H9 (cell line): ENCODE results near the gene ASPSCR1. TPM values are rescaled to one million over a fixed set of nuclear protein-coding genes. Genes with fewer than 3 reads are reported as not detected.

Experiments used
- DNase-seq: peaks from one replicate; pipeline ENCODE4 v3.0.0-alpha.2; 2017
- H2AFZ ChIP-seq: one replicate; pipeline ENCODE4 v1.6.1; 2013; ENCODE audit warnings: mild to moderate bottlenecking, low read length, control low read depth, moderate library complexity
- H2AK5ac ChIP-seq: 2 replicates; pipeline ENCODE4 v1.6.1; 2013; ENCODE audit warnings: low read length, control low read depth, mixed read lengths; ENCODE audit not compliant: insufficient read length
- H2BK120ac ChIP-seq: one replicate; pipeline ENCODE4 v1.6.1; 2013; ENCODE audit warnings: low read depth, mild to moderate bottlenecking, low read length, control low read depth, inconsistent platforms; ENCODE audit not compliant: poor library complexity, severe bottlenecking
- H2BK12ac ChIP-seq: 2 replicates; pipeline ENCODE4 v1.6.1; 2013; ENCODE audit warnings: low read length, control low read depth, mixed read lengths, low read depth; ENCODE audit not compliant: insufficient read length
- H2BK15ac ChIP-seq: 2 replicates; pipeline ENCODE4 v1.6.1; 2013; ENCODE audit warnings: low read depth, low read length, control low read depth
- H2BK20ac ChIP-seq: one replicate; pipeline ENCODE4 v1.6.1; 2013; ENCODE audit warnings: low read depth, mild to moderate bottlenecking, low read length, control low read depth, inconsistent platforms; ENCODE audit not compliant: poor library complexity, severe bottlenecking
- H2BK5ac ChIP-seq: 2 replicates; pipeline ENCODE4 v1.6.1; 2013; ENCODE audit warnings: low read length, control low read depth, mixed read lengths; ENCODE audit not compliant: insufficient read length
- H3K14ac ChIP-seq: 2 replicates; pipeline ENCODE4 v1.6.1; 2013; ENCODE audit warnings: low read length, control low read depth; ENCODE audit not compliant: insufficient read depth
- H3K18ac ChIP-seq: 2 replicates; pipeline ENCODE4 v1.6.1; 2013; ENCODE audit warnings: low read depth, mild to moderate bottlenecking, mixed read lengths, low read length, control low read depth; ENCODE audit not compliant: insufficient read length
- H3K23ac ChIP-seq: 2 replicates; pipeline ENCODE4 v1.6.1; 2013; ENCODE audit warnings: low read length, control low read depth, mixed read lengths, low read depth; ENCODE audit not compliant: insufficient read length
- H3K23me2 ChIP-seq: 2 replicates; pipeline ENCODE4 v1.6.1; 2013; ENCODE audit warnings: low read depth, mild to moderate bottlenecking, mixed read lengths, low read length, control low read depth; ENCODE audit not compliant: insufficient read length, poor library complexity, severe bottlenecking
- H3K27ac ChIP-seq: 2 replicates; pipeline ENCODE4 v1.5.1; 2013; ENCODE audit warnings: low read length, control low read depth, mixed read lengths, low read depth; ENCODE audit not compliant: insufficient read length
- H3K27me3 ChIP-seq: 2 replicates; pipeline ENCODE4 v1.6.1; 2013; ENCODE audit warnings: low read length, control low read depth, inconsistent platforms; ENCODE audit not compliant: insufficient read depth
- H3K4ac ChIP-seq: 2 replicates; pipeline ENCODE4 v1.6.1; 2013; ENCODE audit warnings: low read depth, mild to moderate bottlenecking, control low read depth, inconsistent platforms, low read length, moderate library complexity
- H3K4me1 ChIP-seq: 2 replicates; pipeline ENCODE4 v1.6.1; 2013; ENCODE audit warnings: low read length, control low read depth, inconsistent platforms; ENCODE audit not compliant: insufficient read depth
- H3K4me2 ChIP-seq: 2 replicates; pipeline ENCODE4 v1.6.1; 2013; ENCODE audit warnings: low read length, control low read depth, mixed read lengths; ENCODE audit not compliant: insufficient read length, insufficient read depth
- H3K56ac ChIP-seq: 2 replicates; pipeline ENCODE4 v1.6.1; 2013; ENCODE audit warnings: low read depth, mild to moderate bottlenecking, mixed read lengths, low read length, control low read depth; ENCODE audit not compliant: insufficient read length
- H3K79me1 ChIP-seq: 2 replicates; pipeline ENCODE4 v1.6.1; 2013; ENCODE audit warnings: low read depth, mild to moderate bottlenecking, moderate library complexity, low read length, control low read depth, inconsistent platforms; ENCODE audit not compliant: insufficient read depth, poor library complexity, severe bottlenecking
- H3K79me2 ChIP-seq: 2 replicates; pipeline ENCODE4 v1.6.1; 2013; ENCODE audit warnings: low read length, control low read depth, inconsistent platforms; ENCODE audit not compliant: insufficient read depth
- H3K9ac ChIP-seq: 2 replicates; pipeline ENCODE4 v1.6.1; 2013; ENCODE audit warnings: low read length, control low read depth, mixed read lengths; ENCODE audit not compliant: insufficient read length; ENCODE audit errors: extremely low read depth
- H3K9me3 ChIP-seq: one replicate; pipeline ENCODE4 v1.6.1; 2013; ENCODE audit warnings: low read depth, low read length, inconsistent platforms; ENCODE audit not compliant: control insufficient read depth
- H3T11ph ChIP-seq: one replicate; pipeline ENCODE4 v1.6.1; 2013; ENCODE audit warnings: mild to moderate bottlenecking, low read length, control low read depth, inconsistent platforms
- H4K20me1 ChIP-seq: one replicate; pipeline ENCODE4 v1.6.1; 2013; ENCODE audit not compliant: control insufficient read depth, insufficient read length, insufficient read depth
- H4K5ac ChIP-seq: 2 replicates; pipeline ENCODE4 v1.6.1; 2013; ENCODE audit warnings: low read depth, mild to moderate bottlenecking, mixed read lengths, low read length, control low read depth; ENCODE audit not compliant: insufficient read length
- H4K8ac ChIP-seq: replicated peaks from 2 replicates; pipeline ENCODE4 v1.6.1; 2013; ENCODE audit warnings: low read length, control low read depth, mixed read lengths, low read depth; ENCODE audit not compliant: insufficient read length
- H4K91ac ChIP-seq: 2 replicates; pipeline ENCODE4 v1.6.1; 2013; ENCODE audit warnings: low read depth, mild to moderate bottlenecking, moderate library complexity, mixed read lengths, low read length, control low read depth; ENCODE audit not compliant: insufficient read length
- H3K27ac Mint-ChIP-seq, 3 experiments: 2 replicates in 2 of 3; 3 replicates in 1 of 3; pipeline ENCODE4 v1.8.0; 2020 to 2021; ENCODE audit warnings: mixed read lengths in 3 of 3, mild to moderate bottlenecking in 1 of 3, moderate library complexity in 1 of 3
- H3K27me3 Mint-ChIP-seq: 2 replicates; pipeline ENCODE4 v1.8.0; 2021; ENCODE audit warnings: low read depth, mild to moderate bottlenecking, moderate library complexity, mixed read lengths
- H3K36me3 Mint-ChIP-seq, 3 experiments: 2 replicates in 2 of 3; 3 replicates in 1 of 3; pipeline ENCODE4 v1.8.0; 2020 to 2021; ENCODE audit warnings: low read depth in 3 of 3, mixed read lengths in 3 of 3; ENCODE audit not compliant: insufficient read depth in 1 of 3
- H3K4me1 Mint-ChIP-seq, 2 experiments: 2 replicates each; pipeline ENCODE4 v1.8.0; 2020; ENCODE audit warnings: mixed read lengths in 2 of 2
- H3K4me3 Mint-ChIP-seq, 2 experiments: 2 replicates in 1 of 2; 3 replicates in 1 of 2; pipeline ENCODE4 v1.8.0; 2020 to 2021; ENCODE audit warnings: mild to moderate bottlenecking in 2 of 2, mixed read lengths in 2 of 2, moderate library complexity in 1 of 2
- H3K9me3 Mint-ChIP-seq, 2 experiments: 2 replicates in 1 of 2; 3 replicates in 1 of 2; pipeline ENCODE4 v1.8.0; 2020; ENCODE audit warnings: mild to moderate bottlenecking in 2 of 2, mixed read lengths in 2 of 2, moderate library complexity in 1 of 2
- WGBS: extraction: QIAGEN DNeasy Blood & Tissue Kit; methylation state at CpG from one replicate; pipeline ENCODE4 v1.1.7; 2013; ENCODE audit warnings: missing lambda C conversion rate, low lambda C conversion rate, mixed read lengths; ENCODE audit not compliant: insufficient read length; ENCODE audit errors: extremely low coverage; 5-methylcytosine and 5-hydroxymethylcytosine counted together
- total RNA-seq: library from RNA; stranded (reverse); gene quantifications from 2 replicates; pipeline ENCODE4 v1.2.1, GENCODE V29; 2021
- TF ChIP-seq, protein P1 (sequence below): fragments of 200-600 bp; sonication (generic); conservative IDR thresholded peaks from 3 replicates; pipeline ENCODE4 v1.8.0; 2021; ENCODE audit warnings: antibody characterized with exemption, mild to moderate bottlenecking

ASPSCR1 gene
- total RNA-seq, 1 experiment from 2014 or later = 50.9 TPM

- WGBS = no CpG with 5 or more reads among the region's 25 CpGs
- H3K4me3 Mint-ChIP-seq = peak overlapping the region in 1 of 2 experiments; percentile 62; a peak in 2 of 5 replicates
- peaks cover 0 to 2% of the 10 kb centered on the region in 2 experiments; a peak in 1 of 5 replicates for H3K9me3 Mint-ChIP-seq
Measured at GRCh38 chr17:82025401-82026107, 48.1 kb downstream of the ASPSCR1 start.

More at GRCh38 chr17:82025401-82026107, 48.1 kb downstream of the ASPSCR1 start:
- Histone ChIP-seq H4K20me1 (no peaks in the 10 kb centered on the region), H2AK5ac (no peak overlapping the region), H2BK12ac (no peak overlapping the region), H2BK20ac (no peak overlapping the region), H3K9ac (no peak overlapping the region), H3K4me1 (no peaks in the 10 kb centered on the region), H3K4ac (no peak overlapping the region), H3K79me1 (peaks cover 5% of the 10 kb centered on the region), H3T11ph (no peak overlapping the region), H4K5ac (no peak overlapping the region), H3K79me2 (no peaks in the 10 kb centered on the region), H2AFZ (no peak overlapping the region), H3K23me2 (peaks cover 5% of the 10 kb centered on the region), H3K56ac (no peak overlapping the region), H2BK120ac (no peak overlapping the region), H3K9me3 (no peaks in the 10 kb centered on the region), H4K8ac (no peak overlapping the region), H3K27me3 (no peaks in the 10 kb centered on the region), H3K14ac (no peak overlapping the region; the same call in 1 of the 2 replicates), H3K27ac (no peak overlapping the region), H3K18ac (no peak overlapping the region), H2BK15ac (no peak overlapping the region), H2BK5ac (no peak overlapping the region), H3K4me2 (no peak overlapping the region), H4K91ac (no peak overlapping the region), H3K23ac (no peak overlapping the region)
- TF ChIP-seq, protein P1, sequence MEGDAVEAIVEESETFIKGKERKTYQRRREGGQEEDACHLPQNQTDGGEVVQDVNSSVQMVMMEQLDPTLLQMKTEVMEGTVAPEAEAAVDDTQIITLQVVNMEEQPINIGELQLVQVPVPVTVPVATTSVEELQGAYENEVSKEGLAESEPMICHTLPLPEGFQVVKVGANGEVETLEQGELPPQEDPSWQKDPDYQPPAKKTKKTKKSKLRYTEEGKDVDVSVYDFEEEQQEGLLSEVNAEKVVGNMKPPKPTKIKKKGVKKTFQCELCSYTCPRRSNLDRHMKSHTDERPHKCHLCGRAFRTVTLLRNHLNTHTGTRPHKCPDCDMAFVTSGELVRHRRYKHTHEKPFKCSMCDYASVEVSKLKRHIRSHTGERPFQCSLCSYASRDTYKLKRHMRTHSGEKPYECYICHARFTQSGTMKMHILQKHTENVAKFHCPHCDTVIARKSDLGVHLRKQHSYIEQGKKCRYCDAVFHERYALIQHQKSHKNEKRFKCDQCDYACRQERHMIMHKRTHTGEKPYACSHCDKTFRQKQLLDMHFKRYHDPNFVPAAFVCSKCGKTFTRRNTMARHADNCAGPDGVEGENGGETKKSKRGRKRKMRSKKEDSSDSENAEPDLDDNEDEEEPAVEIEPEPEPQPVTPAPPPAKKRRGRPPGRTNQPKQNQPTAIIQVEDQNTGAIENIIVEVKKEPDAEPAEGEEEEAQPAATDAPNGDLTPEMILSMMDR = no peak
- H3K36me3 Mint-ChIP-seq = peaks cover 3 to 10% (median 7%) of the 10 kb centered on the region in 3 experiments; a peak in 6 of 7 replicates
- H3K27ac Mint-ChIP-seq = no peak overlapping the region; a peak in 1 of 7 replicates
- peaks cover 7 to 17% of the 10 kb centered on the region in 2 experiments for H3K4me1 Mint-ChIP-seq
- no peaks in the 10 kb centered on the region; the same call in none of the 2 replicates for H3K27me3 Mint-ChIP-seq
- DNase-seq = no peak
